CD4-positive, alpha-beta T cell (primary cell): ENCODE data around the gene BCL6B. TPM values are rescaled to one million over a fixed set of nuclear protein-coding genes. Genes with fewer than 3 reads are reported as not detected.

Source experiments
- ATAC-seq: fragments of 200-7000 bp; cut with Tn5 transposase; one replicate; pipeline ENCODE4 v1.10.0; 2022; ENCODE audit warnings: mild to moderate bottlenecking; ENCODE audit not compliant: poor library complexity
- CTCF ChIA-PET: fragments of 350-600 bp; sonication (Branson Sonifier 250); formaldehyde crosslinking; loops from one replicate; lab custom pipeline; 2021; ENCODE audit warnings: antibody characterized with exemption, inconsistent platforms; lab: Charles Lee
- POLR2A ChIA-PET: fragments of 350-600 bp; sonication (Branson Sonifier 250); formaldehyde crosslinking; loops from one replicate; lab custom pipeline; 2021; ENCODE audit warnings: antibody characterized with exemption, inconsistent platforms; lab: Charles Lee
- DNase-seq, 14 experiments: peaks; one replicate each; pipeline ENCODE4 v3.0.0-alpha.2; 2013 to 2020; ENCODE audit warnings: mixed read lengths in 2 of 14
- H3K27ac ChIP-seq, 2 donors: one replicate each; pipeline versions ENCODE4 v1.5.1 to v1.7.0; 2013; ENCODE audit warnings: low read length in 2 of 2, low read depth in 1 of 2, mild to moderate bottlenecking in 1 of 2
- H3K27me3 ChIP-seq, 2 experiments: 1 replicate in 1 of 2; 2 replicates in 1 of 2; pipeline versions ENCODE4 v1.6.1 to v1.7.0; 2013; ENCODE audit warnings: low read length in 2 of 2, control low read depth in 1 of 2, mild to moderate bottlenecking in 1 of 2, moderate library complexity in 1 of 2; ENCODE audit not compliant: insufficient read depth in 2 of 2, control insufficient read depth in 1 of 2
- H3K36me3 ChIP-seq: one replicate; pipeline ENCODE4 v1.6.1; 2013; ENCODE audit warnings: low read length, control low read depth; ENCODE audit not compliant: insufficient read depth
- H3K4me1 ChIP-seq: one replicate; pipeline ENCODE4 v1.6.1; 2013; ENCODE audit warnings: low read length, control low read depth; ENCODE audit not compliant: insufficient read depth
- H3K4me3 ChIP-seq: one replicate; pipeline ENCODE4 v1.5.1; 2013; ENCODE audit warnings: mild to moderate bottlenecking, low read length, moderate library complexity
- H3K9me3 ChIP-seq, 2 experiments: 1 replicate in 1 of 2; 2 replicates in 1 of 2; pipeline versions ENCODE4 v1.6.1 to v1.7.0; 2013; ENCODE audit warnings: low read length in 2 of 2, mild to moderate bottlenecking in 2 of 2, control low read depth in 1 of 2, moderate library complexity in 1 of 2; ENCODE audit not compliant: control insufficient read depth in 1 of 2, insufficient read depth in 1 of 2
- H3K27ac Mint-ChIP-seq: one replicate; pipeline ENCODE4 v1.8.0; 2020; ENCODE audit warnings: mixed read lengths
- H3K27me3 Mint-ChIP-seq: one replicate; pipeline ENCODE4 v1.8.0; 2021; ENCODE audit warnings: mixed read lengths
- H3K36me3 Mint-ChIP-seq: one replicate; pipeline ENCODE4 v1.8.0; 2021; ENCODE audit warnings: low read depth, mixed read lengths
- H3K4me1 Mint-ChIP-seq: one replicate; pipeline ENCODE4 v1.8.0; 2021; ENCODE audit warnings: low read depth, mixed read lengths
- H3K4me3 Mint-ChIP-seq: one replicate; pipeline ENCODE4 v1.8.0; 2020; ENCODE audit warnings: mild to moderate bottlenecking, mixed read lengths
- H3K9me3 Mint-ChIP-seq: one replicate; pipeline ENCODE4 v1.8.0; 2020; ENCODE audit warnings: mixed read lengths
- intact Hi-C, 2 experiments: fragments of 100-400 bp; cut with DNase I in 1 of 2; cut with micrococcal nuclease in 1 of 2; formaldehyde crosslinking; loops; one replicate each; pipeline versions ENCODE4 v1.15.1 to v1.9.0; 2023 to 2025; cut with DNase I, micrococcal nuclease
- total RNA-seq, 174 experiments: library from RNA in 2 of 174; stranded (reverse) in 2 of 174; gene quantifications; one replicate each; pipeline ENCODE4 v1.2.3 and lab custom pipeline; 2021 to 2026
- TF ChIP-seq, protein P1 (sequence below): fragments of 200-600 bp; IDR thresholded peaks from one replicate; pipeline ENCODE4 v1.8.0; 2022; ENCODE audit warnings: antibody characterized with exemption, mild to moderate bottlenecking

BCL6B gene
- total RNA-seq, 2 experiments from 2014 or later = not detected

DNA sequence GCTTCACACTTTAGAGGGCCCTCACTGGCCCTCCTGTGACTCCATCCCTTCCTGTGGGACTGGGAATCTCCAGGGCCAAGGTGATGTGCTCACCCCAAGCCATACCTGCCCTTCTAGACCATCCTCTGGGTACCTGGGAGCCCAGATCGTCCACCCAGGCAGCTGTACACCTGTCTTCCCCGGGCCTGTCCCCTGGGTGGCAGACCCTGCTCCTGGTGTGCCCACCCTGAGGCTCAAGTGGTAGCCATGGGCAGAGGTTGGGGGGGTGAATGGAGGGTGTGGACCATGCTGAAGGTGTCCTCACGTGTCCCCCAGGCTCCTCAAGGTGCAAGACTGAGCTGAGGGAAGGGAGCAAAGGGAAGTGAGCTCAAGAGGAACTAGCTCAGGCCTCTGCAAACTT is 47.9 kb downstream of the BCL6B start:
- H3K27me3 ChIP-seq = no peaks in the 10 kb centered on the region
- DNase-seq = no peak
- no peak overlapping the region for H3K4me3 ChIP-seq
- H3K36me3 Mint-ChIP-seq = no peaks in the 10 kb centered on the region
- intact Hi-C loops = no loop called here
- no peak overlapping the region for H3K4me3 Mint-ChIP-seq
- no peaks in the 10 kb centered on the region for H3K4me1 ChIP-seq
- no peaks in the 10 kb centered on the region for H3K4me1 Mint-ChIP-seq
- peaks cover 16 to 17% of the 10 kb centered on the region in 2 experiments for H3K9me3 ChIP-seq
- ChIA-PET CTCF (no interaction called here), POLR2A (no interaction called here)
- H3K27me3 Mint-ChIP-seq = no peaks in the 10 kb centered on the region
- H3K27ac Mint-ChIP-seq = no peak overlapping the region
- H3K36me3 ChIP-seq = no peaks in the 10 kb centered on the region
- peaks cover 15% of the 10 kb centered on the region for H3K9me3 Mint-ChIP-seq
- no peak for ATAC-seq
- no peak overlapping the region for H3K27ac ChIP-seq
- TF ChIP-seq, protein P1, sequence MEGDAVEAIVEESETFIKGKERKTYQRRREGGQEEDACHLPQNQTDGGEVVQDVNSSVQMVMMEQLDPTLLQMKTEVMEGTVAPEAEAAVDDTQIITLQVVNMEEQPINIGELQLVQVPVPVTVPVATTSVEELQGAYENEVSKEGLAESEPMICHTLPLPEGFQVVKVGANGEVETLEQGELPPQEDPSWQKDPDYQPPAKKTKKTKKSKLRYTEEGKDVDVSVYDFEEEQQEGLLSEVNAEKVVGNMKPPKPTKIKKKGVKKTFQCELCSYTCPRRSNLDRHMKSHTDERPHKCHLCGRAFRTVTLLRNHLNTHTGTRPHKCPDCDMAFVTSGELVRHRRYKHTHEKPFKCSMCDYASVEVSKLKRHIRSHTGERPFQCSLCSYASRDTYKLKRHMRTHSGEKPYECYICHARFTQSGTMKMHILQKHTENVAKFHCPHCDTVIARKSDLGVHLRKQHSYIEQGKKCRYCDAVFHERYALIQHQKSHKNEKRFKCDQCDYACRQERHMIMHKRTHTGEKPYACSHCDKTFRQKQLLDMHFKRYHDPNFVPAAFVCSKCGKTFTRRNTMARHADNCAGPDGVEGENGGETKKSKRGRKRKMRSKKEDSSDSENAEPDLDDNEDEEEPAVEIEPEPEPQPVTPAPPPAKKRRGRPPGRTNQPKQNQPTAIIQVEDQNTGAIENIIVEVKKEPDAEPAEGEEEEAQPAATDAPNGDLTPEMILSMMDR = no peak

DNA sequence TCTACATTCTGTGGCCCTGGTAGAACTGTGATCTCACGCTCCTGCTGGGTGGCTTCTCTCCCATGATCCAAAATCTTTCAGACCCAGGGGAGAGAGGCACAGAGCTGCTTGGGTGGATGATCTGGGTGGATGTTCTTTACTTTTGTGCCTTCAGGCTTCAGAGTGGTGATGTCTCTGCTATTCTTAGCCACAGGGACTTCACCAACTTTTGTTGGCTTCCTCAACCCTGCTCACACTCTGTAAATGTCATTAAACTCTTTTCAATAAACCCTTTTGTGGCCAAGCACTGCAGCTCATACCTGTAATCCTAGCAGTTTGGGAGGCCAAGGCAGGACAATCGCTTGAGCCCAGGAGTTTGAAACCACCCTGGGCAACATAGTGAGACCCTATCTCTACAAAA is 49.6 kb downstream of the BCL6B start:
- no peaks in the 10 kb centered on the region for H3K4me1 ChIP-seq
- H3K27me3 ChIP-seq = no peaks in the 10 kb centered on the region
- TF ChIP-seq, protein P1 = no peak
- H3K4me3 ChIP-seq = no peak overlapping the region
- H3K27ac Mint-ChIP-seq = no peak overlapping the region
- H3K4me1 Mint-ChIP-seq = no peaks in the 10 kb centered on the region
- ChIA-PET CTCF (interaction anchor here (0.9 kb wide), 1 partner anchor 20 kb away, joined by 3 read pairs; no protein-coding TSS in a partner anchor), POLR2A (no interaction called here)
- no peaks in the 10 kb centered on the region for H3K27me3 Mint-ChIP-seq
- no peaks in the 10 kb centered on the region for H3K36me3 Mint-ChIP-seq
- H3K9me3 ChIP-seq = peaks cover 14 to 15% of the 10 kb centered on the region in 2 experiments
- no peak for ATAC-seq
- no peak overlapping the region for H3K4me3 Mint-ChIP-seq
- no peaks in the 10 kb centered on the region for H3K36me3 ChIP-seq
- intact Hi-C loops = no loop called here
- H3K9me3 Mint-ChIP-seq = peaks cover 12% of the 10 kb centered on the region
- H3K27ac ChIP-seq = no peak overlapping the region
- no peak for DNase-seq

DNA sequence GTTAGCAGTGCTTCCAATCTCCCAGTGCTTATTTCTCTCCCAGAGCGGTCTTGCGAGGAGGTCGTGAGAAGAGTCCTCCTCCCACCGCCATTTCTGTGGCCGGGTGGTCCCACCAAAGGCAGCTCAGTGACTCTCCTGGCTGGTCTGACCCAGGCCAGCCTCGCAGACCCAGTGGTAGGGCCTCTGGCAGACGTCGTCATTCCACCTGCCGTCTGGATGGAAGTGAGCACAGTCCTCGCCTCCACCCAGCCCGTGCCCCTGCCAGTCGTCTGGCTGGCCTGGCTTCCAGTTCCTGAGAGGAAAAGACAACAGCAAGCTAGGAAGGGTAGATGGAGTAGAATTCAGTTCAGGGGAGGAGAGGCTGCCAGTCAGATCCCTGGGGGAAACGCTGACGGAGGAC is 52.1 kb downstream of the BCL6B start:
- Mint-ChIP-seq H3K27me3 (no peaks in the 10 kb centered on the region), H3K4me1 (no peaks in the 10 kb centered on the region), H3K4me3 (no peak overlapping the region), H3K36me3 (no peaks in the 10 kb centered on the region), H3K27ac (no peak overlapping the region), H3K9me3 (no peaks in the 10 kb centered on the region)
- Histone ChIP-seq H3K27me3 (no peaks in the 10 kb centered on the region), H3K36me3 (no peaks in the 10 kb centered on the region), H3K27ac (no peak overlapping the region), H3K4me3 (no peak overlapping the region), H3K9me3 (peaks cover 0 to 3% of the 10 kb centered on the region in 2 experiments), H3K4me1 (no peaks in the 10 kb centered on the region)
- DNase-seq = no peak
- intact Hi-C loops = loop anchor here in 1 of 2 experiments (5.0 kb wide), 1 partner anchor 42 kb away; no protein-coding TSS in a partner anchor
- TF ChIP-seq, protein P1 = no peak
- no peak for ATAC-seq
- ChIA-PET CTCF (interaction anchor here (0.6 kb wide), 1 partner anchor 1920 kb away, joined by 3 read pairs; no protein-coding TSS in a partner anchor), POLR2A (no interaction called here)
